H1 (cell line): ENCODE measurements around the gene AKT1. TPM values are rescaled to one million over a fixed set of nuclear protein-coding genes. Genes with fewer than 3 reads are reported as not detected.

Experiments
- CTCF ChIA-PET: fragments of 300-600 bp; sonication (Branson Sonifier 250); formaldehyde crosslinking; loops from one replicate; lab custom pipeline; 2021; ENCODE audit not compliant: partially characterized antibody; lab: Charles Lee
- POLR2A ChIA-PET: fragments of 300-600 bp; sonication (Branson Sonifier 250); formaldehyde crosslinking; loops from one replicate; lab custom pipeline; 2021; ENCODE audit warnings: inconsistent platforms; ENCODE audit not compliant: partially characterized antibody; lab: Charles Lee
- DNase-seq, 2 experiments: peaks; one replicate each; pipeline versions ENCODE4 v3.0.0 to v3.0.0-alpha.2; 2010 to 2022; ENCODE audit warnings: low spot score in 2 of 2, low read depth in 1 of 2, mixed read lengths in 1 of 2
- FAIRE-seq: peaks from 2 replicates; lab custom pipeline; 2011; peaks lifted over from hg19 to GRCh38; lab: Jason Lieb, UNC
- H2AFZ ChIP-seq: 2 replicates; pipeline ENCODE4 v1.8.1; 2012; ENCODE audit warnings: low read length, inconsistent platforms
- H2AK5ac ChIP-seq: 2 replicates; pipeline ENCODE4 v1.6.1; 2013; ENCODE audit warnings: low read depth, low read length
- H2BK120ac ChIP-seq: replicated peaks from 2 replicates; pipeline ENCODE3; 2013; ENCODE audit warnings: low read depth, low read length, inconsistent platforms
- H2BK12ac ChIP-seq: 2 replicates; pipeline ENCODE4 v1.6.1; 2013; ENCODE audit warnings: low read depth, low read length
- H2BK15ac ChIP-seq: 2 replicates; pipeline ENCODE4 v1.6.1; 2013; ENCODE audit warnings: low read length
- H2BK20ac ChIP-seq: 2 replicates; pipeline ENCODE4 v1.6.1; 2013; ENCODE audit warnings: low read length
- H2BK5ac ChIP-seq: 2 replicates; pipeline ENCODE4 v1.6.1; 2013; ENCODE audit warnings: low read depth, low read length
- H3K14ac ChIP-seq: 2 replicates; pipeline ENCODE4 v1.6.1; 2013; ENCODE audit warnings: inconsistent platforms; ENCODE audit not compliant: insufficient read length
- H3K18ac ChIP-seq: 2 replicates; pipeline ENCODE4 v1.6.1; 2013; ENCODE audit warnings: low read length; ENCODE audit errors: extremely low read depth
- H3K23ac ChIP-seq: 2 replicates; pipeline ENCODE4 v1.6.1; 2013; ENCODE audit warnings: inconsistent platforms; ENCODE audit not compliant: insufficient read length
- H3K23me2 ChIP-seq: 2 replicates; pipeline ENCODE4 v1.6.1; 2013; ENCODE audit warnings: low read depth, low read length
- H3K27ac ChIP-seq: 2 replicates; pipeline ENCODE4 v1.6.1; 2011; ENCODE audit warnings: low read depth, low read length, inconsistent platforms
- H3K27me3 ChIP-seq, 4 experiments: replicated peaks in 1 of 4; 1 replicate in 1 of 4; 2 replicates in 3 of 4; pipeline versions ENCODE4 v1.6.1 to v1.8.1; 2011 to 2013; ENCODE audit warnings: low read length in 3 of 4, mild to moderate bottlenecking in 3 of 4, inconsistent platforms in 2 of 4, mixed read lengths in 2 of 4, moderate library complexity in 1 of 4; ENCODE audit not compliant: control insufficient read depth in 3 of 4, insufficient read depth in 3 of 4; ENCODE audit errors: extremely low read depth in 1 of 4
- H3K36me3 ChIP-seq, 4 experiments: 2 replicates each; pipeline versions ENCODE4 v1.6.1 to v1.8.1; 2011 to 2013; ENCODE audit warnings: mild to moderate bottlenecking in 4 of 4, low read length in 3 of 4, moderate library complexity in 2 of 4, control low read depth in 1 of 4, inconsistent platforms in 1 of 4; ENCODE audit not compliant: insufficient read depth in 4 of 4, control insufficient read depth in 2 of 4
- H3K4ac ChIP-seq: replicated peaks from 2 replicates; pipeline ENCODE3; 2013; ENCODE audit warnings: low read length, low read depth, mixed read lengths, inconsistent platforms; ENCODE audit not compliant: insufficient read length
- H3K4me1 ChIP-seq, 4 experiments: replicated peaks in 1 of 4; 1 replicate in 1 of 4; 2 replicates in 3 of 4; pipeline versions ENCODE4 v1.6.1 to v1.8.1; 2011 to 2013; ENCODE audit warnings: low read length in 3 of 4, inconsistent platforms in 2 of 4, mixed read lengths in 1 of 4; ENCODE audit not compliant: insufficient read depth in 4 of 4, control insufficient read depth in 3 of 4
- H3K4me2 ChIP-seq, 2 experiments: 2 replicates each; pipeline versions ENCODE4 v1.6.1 to v1.8.1; 2011 to 2013; ENCODE audit warnings: low read depth in 2 of 2, low read length in 2 of 2, control low read depth in 1 of 2, inconsistent platforms in 1 of 2, mild to moderate bottlenecking in 1 of 2; ENCODE audit not compliant: insufficient read depth in 1 of 2
- H3K4me3 ChIP-seq, 4 experiments: fragments of 200-600, 300-600 bp in 1 of 4; sonication (generic), shearing (Covaris generic), sonication (Bioruptor Twin) in 1 of 4; 2 replicates each; pipeline versions ENCODE4 v1.5.1 to v1.8.1; 2011 to 2016; ENCODE audit warnings: low read length in 4 of 4, low read depth in 3 of 4, control low read depth in 2 of 4, inconsistent platforms in 2 of 4, mild to moderate bottlenecking in 2 of 4, mixed read lengths in 1 of 4, moderate library complexity in 1 of 4; ENCODE audit not compliant: insufficient read depth in 2 of 4; ENCODE audit errors: extremely low read depth in 1 of 4
- H3K56ac ChIP-seq: replicated peaks from 2 replicates; pipeline ENCODE3; 2013; ENCODE audit warnings: low read depth, mild to moderate bottlenecking, mixed read lengths, low read length, inconsistent platforms; ENCODE audit not compliant: insufficient read length
- H3K79me1 ChIP-seq: 2 replicates; pipeline ENCODE4 v1.6.1; 2013; ENCODE audit warnings: low read depth, low read length, control low read depth
- H3K79me2 ChIP-seq, 2 experiments: 2 replicates each; pipeline versions ENCODE4 v1.6.1 to v1.8.1; 2012 to 2013; ENCODE audit warnings: low read length in 2 of 2, mild to moderate bottlenecking in 2 of 2, inconsistent platforms in 1 of 2; ENCODE audit not compliant: insufficient read depth in 2 of 2, control insufficient read depth in 1 of 2
- H3K9ac ChIP-seq, 4 experiments: replicated peaks in 1 of 4; 1 replicate in 1 of 4; 2 replicates in 3 of 4; pipeline versions ENCODE4 v1.6.1 to v1.8.1; 2011 to 2013; ENCODE audit warnings: low read depth in 3 of 4, low read length in 3 of 4, control low read depth in 2 of 4, mild to moderate bottlenecking in 2 of 4, moderate library complexity in 2 of 4, inconsistent platforms in 1 of 4; ENCODE audit errors: extremely low read depth in 1 of 4
- H3K9me3 ChIP-seq, 2 experiments: 2 replicates each; pipeline versions ENCODE4 v1.6.1 to v1.8.1; 2012 to 2013; ENCODE audit warnings: mild to moderate bottlenecking in 2 of 2, moderate library complexity in 2 of 2, control low read depth in 1 of 2, inconsistent platforms in 1 of 2, low read depth in 1 of 2, low read length in 1 of 2, mixed read lengths in 1 of 2; ENCODE audit not compliant: insufficient read depth in 2 of 2
- H4K20me1 ChIP-seq, 2 experiments: replicated peaks in 1 of 2; 2 replicates each; pipeline versions ENCODE3 to v1.8.1; 2011 to 2013; ENCODE audit warnings: inconsistent platforms in 2 of 2, low read length in 2 of 2, mild to moderate bottlenecking in 1 of 2; ENCODE audit not compliant: insufficient read depth in 2 of 2, control insufficient read depth in 1 of 2
- H4K5ac ChIP-seq: 2 replicates; pipeline ENCODE4 v1.6.1; 2013; ENCODE audit warnings: low read length, low read depth, mixed read lengths, inconsistent platforms; ENCODE audit not compliant: insufficient read length
- H4K8ac ChIP-seq: 2 replicates; pipeline ENCODE4 v1.8.0; 2013; ENCODE audit warnings: mild to moderate bottlenecking, moderate library complexity, low read length, inconsistent platforms; ENCODE audit not compliant: insufficient read depth; ENCODE audit errors: extremely low read depth
- H4K91ac ChIP-seq: replicated peaks from 2 replicates; pipeline ENCODE3; 2013; ENCODE audit warnings: low read length, mixed read lengths, inconsistent platforms; ENCODE audit not compliant: insufficient read length
- ATF2 ChIP-seq: IDR thresholded peaks from 2 replicates; pipeline ENCODE4 v1.6.1; 2012; ENCODE audit warnings: low read length, inconsistent platforms
- BRCA1 ChIP-seq: IDR thresholded peaks from 2 replicates; pipeline ENCODE4 v1.6.1; 2012; ENCODE audit warnings: low read depth, low read length, improper control_type of control experiment
- CHD2 ChIP-seq: IDR thresholded peaks from 2 replicates; pipeline ENCODE4 v1.6.1; 2012; ENCODE audit warnings: low read length, improper control_type of control experiment
- E2F6 ChIP-seq: IDR thresholded peaks from 2 replicates; pipeline ENCODE4 v1.6.1; 2012; ENCODE audit warnings: inconsistent platforms
- JUND ChIP-seq: IDR thresholded peaks from 2 replicates; pipeline ENCODE4 v1.6.1; 2011; ENCODE audit warnings: mild to moderate bottlenecking, improper control_type of control experiment, low read length
- KDM4A ChIP-seq: IDR thresholded peaks from one replicate; pipeline ENCODE4 v1.7.1; 2012; ENCODE audit warnings: low read depth, mild to moderate bottlenecking, moderate library complexity, low read length, inconsistent platforms; ENCODE audit not compliant: severe bottlenecking
- KDM5A ChIP-seq: fragments of 200-600 bp; IDR thresholded peaks from 2 replicates; pipeline ENCODE4 v1.7.1; 2012; ENCODE audit warnings: mild to moderate bottlenecking, low read length, inconsistent platforms, mixed read lengths
- MAFK ChIP-seq: IDR thresholded peaks from 2 replicates; pipeline ENCODE4 v1.6.1; 2012; ENCODE audit warnings: low read depth, mild to moderate bottlenecking, improper control_type of control experiment, low read length
- RAD21 ChIP-seq, 2 experiments: IDR thresholded peaks in 1 of 2; conservative IDR thresholded peaks in 1 of 2; 2 replicates each; pipeline ENCODE4 v1.6.1; 2011; ENCODE audit warnings: low read depth in 2 of 2, low read length in 2 of 2, improper control_type of control experiment in 1 of 2, inconsistent platforms in 1 of 2, mild to moderate bottlenecking in 1 of 2, moderate library complexity in 1 of 2
- SP2 ChIP-seq: IDR thresholded peaks from 2 replicates; pipeline ENCODE4 v1.6.1; 2012; ENCODE audit warnings: mild to moderate bottlenecking, low read length, inconsistent platforms
- whole genome bisulfite sequencing, 2 experiments: shearing (Covaris generic) in 1 of 2; methylation state at CpG; one replicate each; pipeline versions ENCODE4 v1.1.6 to v1.1.7; 2013 to 2015; ENCODE audit warnings: low lambda C conversion rate in 2 of 2, mixed read lengths in 2 of 2, inconsistent platforms in 1 of 2, low coverage in 1 of 2, missing lambda C conversion rate in 1 of 2; ENCODE audit not compliant: insufficient replicate concordance in 2 of 2, insufficient coverage in 1 of 2, insufficient read length in 1 of 2; ENCODE audit errors: extremely low coverage in 1 of 2, missing lambda C conversion rate in 1 of 2; 5-methylcytosine and 5-hydroxymethylcytosine counted together
- polyA plus RNA-seq, 7 experiments: library from polyadenylated mRNA; depleted of rRNA in 3 of 7; stranded (reverse) in 5 of 7; unstranded in 2 of 7; fragments of >200 nt in 5 of 7; fragments of 200-250 nt in 2 of 7; gene quantifications; 1 replicate in 5 of 7; 2 replicates in 1 of 7; 4 replicates in 1 of 7; pipeline versions ENCODE4 v1.2.1 to v1.2.3, GENCODE V29; 2011 to 2013; ENCODE audit warnings: missing spikeins in 2 of 7, mixed read lengths in 2 of 7
- total RNA-seq: library from RNA; stranded (reverse); fragmentation: NEBNext Ultra II Directional; extraction: Animal tissue kit (Norgen Biotek cat#: 25700); gene quantifications from 2 replicates; pipeline ENCODE4 v1.2.1, GENCODE V29; 2021

Gene AKT1
- total and polyA plus RNA-seq, 2 of the 8 experiments (the other 6 are each of a cell fraction or from before 2014, with no cell fraction given) = 68.1 to 71.5 TPM

GRCh38 chr14:104738375-104739019, 57.1 kb downstream of the AKT1 start:
- Histone ChIP-seq H4K20me1 (peaks cover 0 to 5% of the 10 kb centered on the region in 2 experiments), H2AFZ (no peak overlapping the region), H2AK5ac (no peak overlapping the region), H3K9me3 (no peaks in the 10 kb centered on the region), H2BK120ac (no peak overlapping the region), H3K27me3 (peaks cover 0 to 3% (median under 1%) of the 10 kb centered on the region in 4 experiments; a peak in 2 of 7 replicates), H4K5ac (no peak overlapping the region), H3K56ac (no peak overlapping the region), H3K4me1 (no peaks in the 10 kb centered on the region; a peak in 1 of 7 replicates), H3K23me2 (no peaks in the 10 kb centered on the region), H3K23ac (no peak overlapping the region), H4K91ac (no peak overlapping the region), H2BK15ac (no peak overlapping the region), H3K4me2 (no peak overlapping the region), H3K79me2 (no peaks in the 10 kb centered on the region), H2BK12ac (no peak overlapping the region), H3K14ac (no peak overlapping the region), H3K18ac (no peak overlapping the region), H3K79me1 (no peaks in the 10 kb centered on the region), H3K9ac (no peak overlapping the region), H3K36me3 (peaks cover 0 to 4% (median 0%) of the 10 kb centered on the region in 4 experiments; a peak in 1 of 8 replicates), H3K4me3 (no peak overlapping the region), H2BK5ac (no peak overlapping the region), H2BK20ac (no peak overlapping the region), H3K4ac (no peak overlapping the region), H3K27ac (no peak overlapping the region), H4K8ac (no peak overlapping the region)
- 90% methylated on average over 18 of the region's 18 CpGs; no CpG with 5 or more reads in 1 of the 2 experiments for WGBS, 2 experiments
- CTCF ChIA-PET = interaction anchor here (0.6 to 2.2 kb wide), 10 partner anchors 10 to 32 kb away, joined by 3 to 6 read pairs (median 3); no protein-coding TSS in a partner anchor
- POLR2A ChIA-PET = interaction anchor here (1.5 kb wide), 1 partner anchor 14 kb away, joined by 4 read pairs; the partner anchor contains the start of gene SIVA1
- DNase-seq (no peak), FAIRE-seq (no peak)
- TF ChIP-seq MAFK = no peak
- no peak for TF ChIP-seq JUND
- TF ChIP-seq KDM5A = no peak
- no peak for TF ChIP-seq KDM4A
- TF ChIP-seq CHD2 = no peak
- TF ChIP-seq BRCA1 = no peak
- TF ChIP-seq RAD21 (IDR thresholded peaks at IDR 0.05 in 1 of 2, conservative IDR thresholded peaks at IDR 0.05 in 1 of 2; ENCODE audit: low read depth in 2 of 2, low read length in 2 of 2) = no peak
- TF ChIP-seq ATF2 = no peak
- no peak for TF ChIP-seq SP2
- no peak for TF ChIP-seq E2F6
